Uterus (tissue), 4 donors: ENCODE results near the gene GADD45G. TPM values are rescaled to one million over a fixed set of nuclear protein-coding genes. Genes with fewer than 3 reads are reported as not detected.
A peak's percentile ranks its signal among the peaks of the same experiment; 100 is the strongest.

ENCODE experiments used
- DNase-seq, 2 donors: peaks; one replicate each; pipeline ENCODE4 v3.0.0-alpha.2; 2019 to 2020
- H3K27ac ChIP-seq, 2 donors: fragments of 200-600 bp; sonication (generic); 1 replicate in 1 of 2; 2 replicates in 1 of 2; pipeline ENCODE4 v1.5.1; 2016 to 2018
- H3K27me3 ChIP-seq, 2 donors: fragments of 200-600 bp; sonication (generic); one replicate each; pipeline ENCODE4 v1.5.1; 2018 to 2019; ENCODE audit warnings: control low read depth in 1 of 2
- H3K36me3 ChIP-seq, 2 donors: fragments of 200-600 bp; sonication (generic); one replicate each; pipeline ENCODE4 v1.5.1; 2019; ENCODE audit warnings: control low read depth in 1 of 2
- H3K4me1 ChIP-seq, 2 donors: fragments of 200-600 bp; sonication (generic); one replicate each; pipeline ENCODE4 v1.5.1; 2018 to 2019; ENCODE audit warnings: control low read depth in 1 of 2
- H3K4me3 ChIP-seq, 2 donors: fragments of 200-600 bp; sonication (generic); 1 replicate in 1 of 2; 2 replicates in 1 of 2; pipeline ENCODE4 v1.5.1; 2018 to 2019; ENCODE audit warnings: mild to moderate bottlenecking in 1 of 2
- H3K9me3 ChIP-seq, 2 donors: fragments of 200-600 bp; sonication (generic); one replicate each; pipeline ENCODE4 v1.5.1; 2019; ENCODE audit warnings: control low read depth in 1 of 2
- CTCF ChIP-seq, 4 experiments: fragments of 200-600 bp in 2 of 4; fragments of 450-650 bp in 2 of 4; sonication (generic) in 2 of 4; IDR thresholded peaks; one replicate each; pipeline ENCODE4 v1.5.1; 2016 to 2019; ENCODE audit warnings: antibody characterized with exemption in 4 of 4, mild to moderate bottlenecking in 2 of 4, moderate library complexity in 1 of 4
- POLR2A ChIP-seq, 2 donors: fragments of 450-650 bp; IDR thresholded peaks; one replicate each; pipeline ENCODE4 v1.6.1; 2016; ENCODE audit warnings: antibody characterized with exemption in 2 of 2, mild to moderate bottlenecking in 1 of 2, moderate library complexity in 1 of 2
- intact Hi-C: fragments of 100-400 bp; cut with DNase I; formaldehyde crosslinking; loops from one replicate; pipeline ENCODE4 v1.15.1; 2023; ENCODE audit warnings: low total_unique reads
- total RNA-seq, 4 donors: library from RNA; depleted of rRNA in 3 of 4; stranded (reverse); fragments of >200 nt in 3 of 4; gene quantifications; one replicate each; pipeline versions ENCODE4 v1.1.0 to v1.2.4, GENCODE V29; 2014 to 2023
- donor health status: DM: yes; HTN: yes; CAD: no.

GADD45G gene
- total RNA-seq, 4 donors from 2014 or later: 0.88 to 91.2 (median 15.3) TPM

DNA sequence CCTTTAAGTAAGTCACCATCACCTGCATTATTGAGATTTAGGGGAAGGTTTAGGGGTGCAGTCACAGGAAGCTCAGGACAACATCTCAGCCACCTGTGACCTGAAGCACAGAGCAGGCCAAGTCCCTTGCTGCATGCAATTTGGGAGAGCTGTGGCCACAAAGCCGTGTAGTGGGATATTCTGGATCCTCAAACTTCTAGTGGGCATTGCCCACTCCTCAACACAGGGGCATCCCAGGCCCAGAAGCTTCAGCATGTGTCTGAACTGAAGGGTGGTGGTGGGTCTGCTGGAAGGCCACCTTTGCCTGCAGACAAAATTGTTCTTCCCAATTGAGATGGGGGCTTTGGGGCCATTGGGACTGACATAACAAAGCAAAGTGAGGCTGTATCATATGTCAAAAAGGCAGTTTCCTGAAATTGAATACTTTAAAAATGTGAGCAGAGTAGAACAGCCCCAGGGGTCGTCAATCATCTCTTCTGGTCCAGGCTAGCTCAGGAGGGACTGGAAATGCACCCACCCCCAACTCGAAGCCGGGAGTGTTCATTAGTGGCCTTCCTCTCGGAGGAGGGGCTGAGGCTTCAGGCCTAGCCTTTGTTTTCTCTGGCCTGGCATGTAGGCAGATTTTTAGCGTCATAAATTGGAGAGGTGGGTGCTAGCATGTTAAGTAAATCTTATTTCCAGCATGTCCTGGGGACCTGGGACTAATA lies 2.8 kb upstream of the GADD45G start:
- Histone ChIP-seq H3K27ac (no peak overlapping the region), H3K4me3 (no peak overlapping the region), H3K27me3 (no peaks in the 10 kb centered on the region), H3K4me1 (peaks cover 0 to 4% of the 10 kb centered on the region in 2 donors), H3K36me3 (no peaks in the 10 kb centered on the region), H3K9me3 (no peaks in the 10 kb centered on the region)
- TF ChIP-seq CTCF (IDR thresholded peaks at IDR 0.05): no peak
- TF ChIP-seq POLR2A (IDR thresholded peaks at IDR 0.05): no peak
- intact Hi-C loops: loop anchor here (2.0 to 10.0 kb wide), 2 partner anchors 53 to 499 kb away; no protein-coding TSS in a partner anchor
- DNase-seq: peak in 1 of 2 donors; percentile 10

- Histone ChIP-seq H3K27ac (peak overlapping the region; percentile 72 to 73), H3K4me1 (peaks cover 0 to 10% of the 10 kb centered on the region in 2 donors)
- intact Hi-C loops: loop anchor here (2.0 to 10.0 kb wide), 2 partner anchors 52 to 498 kb away; no protein-coding TSS in a partner anchor
Measured at GRCh38 chr9:89602978-89603766, 1.6 kb upstream of the GADD45G start.

DNA sequence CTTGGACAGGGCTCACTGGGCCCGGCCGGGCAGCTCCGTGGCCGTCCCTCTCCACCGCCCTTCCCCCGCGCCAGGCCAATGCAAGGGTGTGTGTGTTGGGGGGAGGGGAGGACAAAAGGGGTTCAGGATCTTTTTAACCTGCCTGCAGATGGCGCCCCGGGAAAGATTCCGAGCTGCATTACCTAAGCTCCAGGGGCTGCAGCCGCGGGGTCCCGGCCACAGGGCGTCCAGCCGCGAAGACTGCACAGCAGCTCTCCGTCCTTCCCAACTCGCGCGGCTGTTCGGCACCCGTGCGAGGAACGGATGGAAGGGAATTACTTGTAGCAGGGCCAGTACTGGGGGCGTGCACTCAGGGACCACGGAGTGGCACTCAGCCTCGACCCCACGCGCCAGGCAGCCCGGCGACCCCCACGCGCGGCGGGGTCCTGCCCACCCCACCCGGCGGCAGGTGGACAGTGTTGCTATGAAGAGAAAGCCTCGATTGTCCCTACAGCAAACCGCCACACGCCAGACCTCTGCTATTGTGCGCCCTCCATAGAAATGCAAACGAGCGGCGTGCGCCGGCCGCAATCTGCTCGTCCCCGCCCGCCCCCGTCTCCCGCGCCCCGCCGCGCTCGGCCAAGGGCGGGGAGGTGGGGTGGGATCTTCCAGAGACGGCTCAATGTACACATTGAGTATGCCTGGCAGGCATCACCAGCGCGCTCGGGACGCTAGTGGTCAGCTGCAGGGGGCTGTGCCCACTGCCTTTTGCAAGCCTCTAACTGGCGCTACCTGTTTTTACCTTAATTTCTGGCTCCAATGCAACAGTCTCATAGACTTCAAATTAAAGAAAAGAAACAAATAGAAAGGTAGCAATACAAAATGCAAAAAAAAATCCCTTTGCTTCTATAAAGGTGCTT lies 796 bp upstream of the GADD45G start:
- Histone ChIP-seq H3K27ac (peak overlapping the region; percentile 72 to 73), H3K9me3 (no peaks in the 10 kb centered on the region), H3K27me3 (no peaks in the 10 kb centered on the region), H3K36me3 (no peaks in the 10 kb centered on the region), H3K4me1 (peaks cover 0 to 10% of the 10 kb centered on the region in 2 donors), H3K4me3 (peak overlapping the region; percentile 60 to 86)
- intact Hi-C loops: loop anchor here (2.0 to 10.0 kb wide), 2 partner anchors 51 to 497 kb away; no protein-coding TSS in a partner anchor
- peak; percentile 70 to 75 for DNase-seq
- TF ChIP-seq POLR2A (IDR thresholded peaks at IDR 0.05) (no peak), CTCF (IDR thresholded peaks at IDR 0.05) (peak; percentile 48 to 61 (median 52))

More at GRCh38 chr9:89602978-89603766, 1.6 kb upstream of the GADD45G start:
- Histone ChIP-seq H3K9me3 (no peaks in the 10 kb centered on the region), H3K36me3 (no peaks in the 10 kb centered on the region), H3K4me3 (peak overlapping the region; percentile 60 to 86), H3K27me3 (no peaks in the 10 kb centered on the region)
- TF ChIP-seq POLR2A (IDR thresholded peaks at IDR 0.05): no peak
- TF ChIP-seq CTCF (IDR thresholded peaks at IDR 0.05): peak; percentile 84 to 95 (median 89)
- peak; percentile 90 for DNase-seq

- H3K27ac ChIP-seq: peak overlapping the region; percentile 91 to 92
- H3K4me1 ChIP-seq: peaks cover 0 to 10% of the 10 kb centered on the region in 2 donors
- no peak for TF ChIP-seq CTCF (IDR thresholded peaks at IDR 0.05)
- TF ChIP-seq POLR2A (IDR thresholded peaks at IDR 0.05): no peak
- intact Hi-C loops: loop anchor here (10.0 kb wide), 1 partner anchor 49 kb away; no protein-coding TSS in a partner anchor
- H3K27me3 ChIP-seq: no peaks in the 10 kb centered on the region
- H3K4me3 ChIP-seq: peak overlapping the region; percentile 60 to 86
- DNase-seq: peak; percentile 59 to 67
- no peaks in the 10 kb centered on the region for H3K9me3 ChIP-seq
- no peaks in the 10 kb centered on the region for H3K36me3 ChIP-seq
Measured at GRCh38 chr9:89605465-89606048, 745 bp downstream of the GADD45G start.
